Endothelial cell of umbilical vein (primary cell): Measurements from ENCODE around the gene SLC25A33. TPM values are rescaled to one million over a fixed set of nuclear protein-coding genes. Genes with fewer than 3 reads are reported as not detected.

Source experiments
- BruUV-seq: library from RNA; stranded (reverse); fragments of 400-500 nt; replicated peaks from 2 replicates; lab custom pipeline; 2021; lab: Mats Ljungman, UMichigan
- CTCF ChIA-PET: fragments of 300-600, 350-600 bp; sonication (Branson Sonifier 250); formaldehyde crosslinking; loops from one replicate; lab custom pipeline; 2021; ENCODE audit warnings: antibody characterized with exemption, inconsistent platforms; lab: Charles Lee
- POLR2A ChIA-PET: fragments of 300-600, 350-600 bp; sonication (Branson Sonifier 250); formaldehyde crosslinking; loops from one replicate; lab custom pipeline; 2021; ENCODE audit warnings: antibody characterized with exemption, inconsistent platforms; lab: Charles Lee
- DNase-seq: peaks from one replicate; pipeline ENCODE4 v3.0.0-alpha.2; 2011; ENCODE audit warnings: low read depth, low spot score
- FAIRE-seq: peaks from 2 replicates; lab custom pipeline; 2011; peaks lifted over from hg19 to GRCh38; lab: Jason Lieb, UNC
- H2AFZ ChIP-seq: 2 replicates; pipeline ENCODE4 v1.6.0; 2012; ENCODE audit warnings: low read depth, low read length, control low read depth, inconsistent platforms
- H3K27ac ChIP-seq: 2 replicates; pipeline ENCODE4 v1.5.1; 2011; ENCODE audit warnings: low read depth, mild to moderate bottlenecking, control low read depth, low read length, moderate library complexity; ENCODE audit not compliant: insufficient read depth
- H3K27me3 ChIP-seq, 2 experiments: 2 replicates each; pipeline versions ENCODE4 v1.6.0 to v1.6.1; 2011; ENCODE audit warnings: low read length in 2 of 2, mixed read lengths in 1 of 2; ENCODE audit not compliant: control insufficient read depth in 2 of 2, insufficient read depth in 2 of 2
- H3K36me3 ChIP-seq, 2 experiments: 2 replicates in 1 of 2; 3 replicates in 1 of 2; pipeline ENCODE4 v1.5.1; 2011; ENCODE audit warnings: low read length in 2 of 2, mild to moderate bottlenecking in 1 of 2, moderate library complexity in 1 of 2; ENCODE audit not compliant: control insufficient read depth in 2 of 2, insufficient read depth in 2 of 2; ENCODE audit errors: extremely low read depth in 1 of 2
- H3K4me1 ChIP-seq: 3 replicates; pipeline ENCODE4 v1.5.1; 2011; ENCODE audit warnings: mild to moderate bottlenecking, low read length; ENCODE audit not compliant: control insufficient read depth, insufficient read depth; ENCODE audit errors: extremely low read depth
- H3K4me2 ChIP-seq: 2 replicates; pipeline ENCODE4 v1.6.1; 2011; ENCODE audit warnings: low read length, control low read depth, mixed read lengths; ENCODE audit not compliant: insufficient read depth
- H3K4me3 ChIP-seq, 3 experiments: fragments of 200-600 bp in 1 of 3; sonication (generic), shearing (Covaris generic) in 1 of 3; replicated peaks in 1 of 3; 2 replicates each; pipeline ENCODE4 v1.5.1; 2011 to 2016; ENCODE audit warnings: control low read depth in 3 of 3, low read length in 3 of 3, mild to moderate bottlenecking in 2 of 3, inconsistent platforms in 1 of 3, low read depth in 1 of 3, moderate library complexity in 1 of 3; ENCODE audit not compliant: insufficient read depth in 1 of 3
- H3K79me2 ChIP-seq: 2 replicates; pipeline ENCODE4 v1.6.0; 2012; ENCODE audit warnings: low read length, inconsistent platforms; ENCODE audit not compliant: control insufficient read depth, insufficient read depth
- H3K9ac ChIP-seq: replicated peaks from 2 replicates; pipeline ENCODE3; 2011; ENCODE audit warnings: low read length, control low read depth; ENCODE audit not compliant: insufficient read depth; ENCODE audit errors: extremely low read depth
- H3K9me1 ChIP-seq: replicated peaks from 3 replicates; pipeline ENCODE4 v1.6.0; 2011; ENCODE audit warnings: mild to moderate bottlenecking, low read length; ENCODE audit not compliant: control insufficient read depth, insufficient read depth; ENCODE audit errors: extremely low read depth
- H3K9me3 ChIP-seq: replicated peaks from 2 replicates; pipeline ENCODE4 v1.5.1; 2012; ENCODE audit warnings: low read length, inconsistent platforms; ENCODE audit not compliant: control insufficient read depth, insufficient read depth
- H4K20me1 ChIP-seq: replicated peaks from 2 replicates; pipeline ENCODE3; 2011; ENCODE audit warnings: mild to moderate bottlenecking, low read length; ENCODE audit not compliant: control insufficient read depth, insufficient read depth; ENCODE audit errors: extremely low read depth
- EZH2 ChIP-seq: IDR thresholded peaks from 2 replicates; pipeline ENCODE4 v1.6.1; 2012; ENCODE audit warnings: borderline replicate concordance, low read depth, mild to moderate bottlenecking, moderate library complexity, low read length, inconsistent platforms; ENCODE audit not compliant: severe bottlenecking
- FOS ChIP-seq: IDR thresholded peaks from 2 replicates; pipeline ENCODE4 v1.6.1; 2011; ENCODE audit warnings: mild to moderate bottlenecking, low read length, moderate library complexity, borderline replicate concordance; ENCODE audit not compliant: insufficient read depth
- GATA2 ChIP-seq: IDR thresholded peaks from 2 replicates; pipeline ENCODE4 v1.7.0; 2011; ENCODE audit warnings: low read depth, mild to moderate bottlenecking, moderate library complexity, mixed read lengths, low read length; ENCODE audit not compliant: insufficient read length, insufficient read depth
- JUN ChIP-seq: IDR thresholded peaks from 2 replicates; pipeline ENCODE4 v1.6.1; 2011; ENCODE audit warnings: borderline replicate concordance, low read depth; ENCODE audit not compliant: insufficient read length, insufficient read depth
- MAX ChIP-seq: IDR thresholded peaks from 2 replicates; pipeline ENCODE4 v1.6.1; 2011; ENCODE audit not compliant: insufficient read depth, insufficient read length
- MYC ChIP-seq: IDR thresholded peaks from one replicate; pipeline ENCODE4 v1.6.1; 2011; ENCODE audit warnings: mild to moderate bottlenecking, low read depth, low read length
- POLR2A ChIP-seq: IDR thresholded peaks from 2 replicates; pipeline ENCODE4 v1.6.1; 2012; ENCODE audit warnings: low read depth, mild to moderate bottlenecking, control low read depth, low read length
- POLR2AphosphoS5 ChIP-seq: IDR thresholded peaks from 2 replicates; pipeline ENCODE4 v1.6.1; 2012; ENCODE audit warnings: low read depth, mild to moderate bottlenecking, control low read depth, low read length, moderate library complexity; ENCODE audit not compliant: insufficient read depth
- dilution Hi-C: fragments of 300-500 bp; cut with MboI; formaldehyde crosslinking; loops from one replicate; pipeline ENCODE4 v1.15.0; 2019; ENCODE audit warnings: low sequenced_read_pairs; ENCODE audit not compliant: extremely low pct_ligation_motif_present
- intact Hi-C: fragments of 100-400 bp; cut with micrococcal nuclease; formaldehyde crosslinking; loops from one replicate; pipeline ENCODE4 v1.10.0; 2022
- polyA plus RNA-seq, 4 experiments: library from polyadenylated mRNA; depleted of rRNA in 3 of 4; stranded (reverse) in 3 of 4; unstranded in 1 of 4; fragments of >200 nt; gene quantifications; 2 replicates each; pipeline versions ENCODE4 v1.2.1 to v1.2.3, GENCODE V29; 2011 to 2012; ENCODE audit warnings: missing spikeins in 1 of 4
- total RNA-seq: library from RNA; stranded (reverse); gene quantifications from 2 replicates; pipeline ENCODE4 v1.2.3, GENCODE V29; 2021
- TF ChIP-seq, protein P1 (sequence below), 2 donors: IDR thresholded peaks; 1 replicate in 1 of 2; 2 replicates in 1 of 2; pipeline ENCODE4 v1.5.1; 2011; ENCODE audit warnings: low read length in 2 of 2, mild to moderate bottlenecking in 2 of 2, moderate library complexity in 2 of 2, control low read depth in 1 of 2, inconsistent platforms in 1 of 2, low read depth in 1 of 2; ENCODE audit not compliant: insufficient read depth in 1 of 2; ENCODE audit errors: extremely low read depth in 1 of 2

Gene SLC25A33
- total and polyA plus RNA-seq, 2 donors (not counting 3 experiments of a cell fraction or from before 2014, with no cell fraction given): 3.8 to 6.6 TPM

DNA sequence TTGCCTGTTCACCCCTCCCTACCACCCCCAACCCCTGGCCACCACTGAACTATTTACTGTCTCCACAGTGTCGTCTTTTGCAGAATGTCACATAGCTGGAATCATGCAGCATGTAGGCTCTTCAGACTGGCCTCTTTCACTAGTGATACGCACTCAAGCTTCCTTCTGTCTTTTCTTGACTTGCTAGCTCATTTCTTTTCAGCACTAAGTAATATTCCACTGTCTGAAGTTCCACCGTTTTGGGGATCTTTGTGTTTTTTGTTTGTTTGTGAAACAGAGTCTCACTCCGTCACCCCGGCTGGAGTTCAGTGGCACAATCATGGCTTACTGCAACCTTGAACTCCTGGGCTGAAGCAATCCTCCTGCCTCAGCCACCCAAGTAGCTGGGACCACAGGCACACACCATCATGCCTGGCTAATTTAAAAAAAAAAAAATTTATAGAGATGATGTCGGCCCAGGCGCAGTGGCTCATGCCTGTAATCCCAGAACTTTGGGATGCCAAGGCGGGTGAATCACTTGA, 43.4 kb upstream of the SLC25A33 start:
- Histone ChIP-seq H3K79me2 (no peaks in the 10 kb centered on the region), H2AFZ (no peak overlapping the region), H4K20me1 (no peaks in the 10 kb centered on the region), H3K9me1 (no peaks in the 10 kb centered on the region), H3K4me1 (no peaks in the 10 kb centered on the region), H3K4me2 (no peak overlapping the region), H3K9me3 (no peaks in the 10 kb centered on the region), H3K27ac (no peak overlapping the region), H3K4me3 (no peak overlapping the region), H3K36me3 (no peaks in the 10 kb centered on the region), H3K9ac (no peak overlapping the region), H3K27me3 (peaks cover under 1 to 4% of the 10 kb centered on the region in 2 experiments)
- FAIRE-seq (no peak), DNase-seq (no peak)
- no peak for TF ChIP-seq EZH2
- no peak for TF ChIP-seq MYC
- no peak for TF ChIP-seq POLR2AphosphoS5
- no peak for TF ChIP-seq JUN
- TF ChIP-seq FOS: no peak
- no peak for TF ChIP-seq POLR2A
- TF ChIP-seq MAX: no peak
- TF ChIP-seq, protein P1, sequence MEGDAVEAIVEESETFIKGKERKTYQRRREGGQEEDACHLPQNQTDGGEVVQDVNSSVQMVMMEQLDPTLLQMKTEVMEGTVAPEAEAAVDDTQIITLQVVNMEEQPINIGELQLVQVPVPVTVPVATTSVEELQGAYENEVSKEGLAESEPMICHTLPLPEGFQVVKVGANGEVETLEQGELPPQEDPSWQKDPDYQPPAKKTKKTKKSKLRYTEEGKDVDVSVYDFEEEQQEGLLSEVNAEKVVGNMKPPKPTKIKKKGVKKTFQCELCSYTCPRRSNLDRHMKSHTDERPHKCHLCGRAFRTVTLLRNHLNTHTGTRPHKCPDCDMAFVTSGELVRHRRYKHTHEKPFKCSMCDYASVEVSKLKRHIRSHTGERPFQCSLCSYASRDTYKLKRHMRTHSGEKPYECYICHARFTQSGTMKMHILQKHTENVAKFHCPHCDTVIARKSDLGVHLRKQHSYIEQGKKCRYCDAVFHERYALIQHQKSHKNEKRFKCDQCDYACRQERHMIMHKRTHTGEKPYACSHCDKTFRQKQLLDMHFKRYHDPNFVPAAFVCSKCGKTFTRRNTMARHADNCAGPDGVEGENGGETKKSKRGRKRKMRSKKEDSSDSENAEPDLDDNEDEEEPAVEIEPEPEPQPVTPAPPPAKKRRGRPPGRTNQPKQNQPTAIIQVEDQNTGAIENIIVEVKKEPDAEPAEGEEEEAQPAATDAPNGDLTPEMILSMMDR (IDR thresholded peaks at IDR 0.05; ENCODE audit: extremely low read depth in 1 of 2, insufficient read depth in 1 of 2, low read depth in 1 of 2, low read length in 2 of 2): no peak
- no peak for TF ChIP-seq GATA2
- ChIA-PET POLR2A (no interaction called here), CTCF (interaction anchor here (0.7 to 9.5 kb wide), 9 partner anchors 12 to 931 kb away, joined by 3 to 232 read pairs (median 3); no protein-coding TSS in a partner anchor)
- intact Hi-C loops (loop anchor here (1.0 kb wide), 2 partner anchors 77 to 229 kb away; no protein-coding TSS in a partner anchor), dilution Hi-C loops (no loop called here)
- BruUV-seq: no TSS peak
